Prostate gland (tissue), 2 donors: ENCODE results near the gene TUBE1. TPM values are rescaled to one million over a fixed set of nuclear protein-coding genes. Genes with fewer than 3 reads are reported as not detected.

Source experiments
- DNase-seq: peaks from one replicate; pipeline ENCODE4 v3.0.0-alpha.2; 2019; ENCODE audit warnings: low spot score
- H3K27ac ChIP-seq, 2 donors: fragments of 200-600 bp; sonication (generic); 2 replicates each; pipeline ENCODE4 v1.5.1; 2017 to 2019
- H3K27me3 ChIP-seq: fragments of 200-600 bp; sonication (generic); replicated peaks from 2 replicates; pipeline ENCODE4 v1.5.1; 2019; ENCODE audit not compliant: insufficient read depth
- H3K36me3 ChIP-seq, 2 donors: fragments of 200-600 bp; sonication (generic); 1 replicate in 1 of 2; 2 replicates in 1 of 2; pipeline versions ENCODE4 v1.5.1 to v1.8.1; 2017 to 2019
- H3K4me1 ChIP-seq: fragments of 200-600 bp; sonication (generic); replicated peaks from 2 replicates; pipeline ENCODE4 v1.5.1; 2019
- H3K4me3 ChIP-seq, 2 donors: fragments of 200-600 bp; sonication (generic); 2 replicates each; pipeline ENCODE4 v1.5.1; 2017 to 2019
- H3K9me3 ChIP-seq: fragments of 200-600 bp; sonication (generic); 2 replicates; pipeline ENCODE4 v1.5.1; 2017
- CTCF ChIP-seq, 4 experiments: fragments of 200-600 bp in 2 of 4; fragments of 450-650 bp in 2 of 4; sonication (generic) in 2 of 4; IDR thresholded peaks; 1 replicate in 3 of 4; 2 replicates in 1 of 4; pipeline ENCODE4 v1.5.1; 2016 to 2019; ENCODE audit warnings: antibody characterized with exemption in 4 of 4, mild to moderate bottlenecking in 2 of 4, moderate library complexity in 2 of 4
- POLR2A ChIP-seq: fragments of 450-650 bp; IDR thresholded peaks from one replicate; pipeline ENCODE4 v1.6.1; 2016; ENCODE audit warnings: antibody characterized with exemption, mild to moderate bottlenecking
- POLR2AphosphoS5 ChIP-seq: sonication (generic); formaldehyde crosslinking; IDR thresholded peaks from one replicate; pipeline ENCODE4 v1.6.1; 2017; ENCODE audit warnings: antibody characterized with exemption
- WGBS: methylation state at CpG from one replicate; pipeline ENCODE4 v1.1.5; 2018; 5-methylcytosine and 5-hydroxymethylcytosine counted together
- intact Hi-C: fragments of 100-400 bp; cut with DNase I; formaldehyde crosslinking; loops from one replicate; pipeline ENCODE4 v1.14.2; 2022
- total RNA-seq, 2 donors: library from RNA; depleted of rRNA; stranded (reverse); fragments of >200 nt; gene quantifications; one replicate each; pipeline ENCODE4 v1.1.0, GENCODE V29; 2016

Gene TUBE1
- total RNA-seq, 2 donors from 2014 or later = 20.5 to 36.8 TPM

- H3K27ac ChIP-seq = no peak overlapping the region
- intact Hi-C loops = no loop called here
Observed at GRCh38 chr6:112033791-112034615, 53.3 kb downstream of the TUBE1 start.

GRCh38 chr6:112032728-112033127 is 54.6 kb downstream of the TUBE1 start:
- DNase-seq = no peak
- no peak overlapping the region for H3K4me3 ChIP-seq
- intact Hi-C loops = no loop called here
- no peak for TF ChIP-seq POLR2AphosphoS5
- no peak for TF ChIP-seq POLR2A
- TF ChIP-seq CTCF (IDR thresholded peaks at IDR 0.05) = no peak
- H3K9me3 ChIP-seq = no peaks in the 10 kb centered on the region
- 88% methylated on average over 6 of the region's 6 CpGs for WGBS
- no peaks in the 10 kb centered on the region for H3K36me3 ChIP-seq
- no peak overlapping the region for H3K27ac ChIP-seq
- no peaks in the 10 kb centered on the region for H3K27me3 ChIP-seq
- H3K4me1 ChIP-seq = no peaks in the 10 kb centered on the region

More at GRCh38 chr6:112033791-112034615, 53.3 kb downstream of the TUBE1 start:
- Histone ChIP-seq H3K36me3 (no peaks in the 10 kb centered on the region), H3K9me3 (no peaks in the 10 kb centered on the region), H3K4me3 (no peak overlapping the region), H3K4me1 (no peaks in the 10 kb centered on the region), H3K27me3 (no peaks in the 10 kb centered on the region)
- 75% methylated on average over 6 of the region's 6 CpGs for WGBS
- no peak for DNase-seq
- no peak for TF ChIP-seq POLR2A
- no peak for TF ChIP-seq CTCF (IDR thresholded peaks at IDR 0.05)
- TF ChIP-seq POLR2AphosphoS5 = no peak

GRCh38 chr6:112031960-112032359 is 55.3 kb downstream of the TUBE1 start:
- DNase-seq = no peak
- TF ChIP-seq POLR2AphosphoS5 (no peak), CTCF (IDR thresholded peaks at IDR 0.05) (no peak), POLR2A (no peak)
- WGBS = 89% methylated on average over 6 of the region's 6 CpGs
- intact Hi-C loops = no loop called here
- no peak overlapping the region for H3K4me3 ChIP-seq
- no peaks in the 10 kb centered on the region for H3K9me3 ChIP-seq
- H3K4me1 ChIP-seq = no peaks in the 10 kb centered on the region
- H3K36me3 ChIP-seq = no peaks in the 10 kb centered on the region
- H3K27ac ChIP-seq = no peak overlapping the region
- H3K27me3 ChIP-seq = no peaks in the 10 kb centered on the region

- intact Hi-C loops = no loop called here
- WGBS = 51% methylated on average over 3 of the region's 3 CpGs
- no peak for DNase-seq
- Histone ChIP-seq H3K36me3 (no peaks in the 10 kb centered on the region), H3K27me3 (no peaks in the 10 kb centered on the region), H3K4me3 (no peak overlapping the region), H3K27ac (no peak overlapping the region), H3K9me3 (no peaks in the 10 kb centered on the region), H3K4me1 (no peaks in the 10 kb centered on the region)
- TF ChIP-seq POLR2AphosphoS5 (no peak), POLR2A (no peak), CTCF (IDR thresholded peaks at IDR 0.05) (no peak)
Observed at GRCh38 chr6:112030961-112031660, 56.2 kb downstream of the TUBE1 start.
